AG08396 (cell line): ENCODE results near the gene GPC4.
"Not testable (repeated sequence)": the region's sequence is repeated elsewhere in the genome, so short reads cannot be mapped to it uniquely, and the experiment has no call there.

Source experiments
- DNase-seq: peaks from one replicate; pipeline ENCODE4 v3.0.0; 2012; ENCODE audit warnings: low spot score, mixed read lengths

GPC4 gene

DNA sequence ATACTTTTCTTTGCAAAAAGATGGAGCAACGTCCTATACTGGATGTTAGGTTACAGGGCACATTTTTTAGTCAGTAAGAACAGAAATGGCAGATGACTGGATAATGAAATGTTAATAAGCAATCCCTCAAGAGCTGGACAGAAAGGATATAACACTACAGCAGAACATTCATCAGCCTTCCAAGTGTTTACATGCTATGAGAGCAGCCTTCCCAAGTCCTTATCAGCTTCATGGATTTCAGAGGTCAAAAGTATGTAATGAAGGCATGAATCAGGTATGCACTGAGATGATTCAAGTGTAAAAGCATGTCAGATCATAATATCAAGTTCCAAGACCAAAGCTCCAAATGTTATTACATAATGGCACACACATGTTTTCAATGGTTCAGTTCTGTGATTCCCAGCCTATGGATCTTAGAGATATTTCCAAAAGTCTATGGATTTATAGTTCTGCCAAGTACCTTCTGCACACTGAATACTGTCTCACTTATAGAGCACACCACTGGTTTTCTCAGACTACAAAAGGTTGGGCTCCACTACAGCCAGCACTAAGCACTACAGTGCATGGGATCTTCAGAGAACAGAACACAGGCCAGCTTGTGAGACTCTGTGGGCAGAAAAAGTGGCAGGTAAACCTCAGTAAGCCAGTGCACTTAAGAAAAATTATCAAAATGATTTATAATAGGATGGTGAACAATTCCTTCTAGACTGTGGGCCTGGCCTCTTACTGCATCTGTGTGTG is 49.2 kb downstream of the GPC4 start:
- DNase-seq, result peak; percentile 18

DNA sequence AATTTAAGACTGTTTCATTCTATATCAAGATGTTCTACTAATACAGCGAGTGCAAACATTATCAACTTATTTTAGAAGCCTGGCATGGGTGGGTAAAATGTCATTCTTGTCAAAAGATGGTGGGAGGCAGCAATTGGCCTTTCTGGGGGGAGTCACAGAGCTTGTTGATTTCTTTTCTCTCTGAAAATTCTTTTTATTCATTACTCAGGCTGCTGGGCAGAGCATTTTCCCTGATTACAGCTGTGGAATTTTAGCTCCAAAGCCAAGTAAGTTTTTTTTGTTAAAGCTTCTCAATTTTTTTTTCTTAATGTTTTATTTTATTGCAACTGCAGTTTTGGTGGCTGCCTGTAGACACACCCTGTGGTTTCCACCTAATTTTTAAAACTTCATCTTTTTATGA is 50.4 kb downstream of the GPC4 start:
- DNase-seq, result no peak

DNA sequence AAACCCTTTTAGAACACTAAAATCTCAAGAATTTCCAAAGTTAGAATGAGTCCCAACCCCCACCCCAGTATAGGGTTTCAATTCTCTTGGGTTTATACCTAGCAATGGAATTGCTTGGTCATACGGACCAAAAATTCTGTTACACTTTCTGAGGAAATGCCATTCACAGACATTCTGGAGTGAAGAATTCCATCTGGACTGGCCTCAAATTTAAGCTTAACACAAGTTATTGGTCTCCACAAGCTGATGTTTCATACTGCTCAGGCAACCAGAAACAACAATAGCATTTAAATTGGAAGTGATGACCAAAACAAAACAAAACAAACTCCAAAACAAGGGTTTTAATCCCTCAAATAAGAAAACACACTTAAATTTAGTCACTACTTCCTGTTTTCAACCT is 51.1 kb downstream of the GPC4 start:
- DNase-seq, result no peak

DNA sequence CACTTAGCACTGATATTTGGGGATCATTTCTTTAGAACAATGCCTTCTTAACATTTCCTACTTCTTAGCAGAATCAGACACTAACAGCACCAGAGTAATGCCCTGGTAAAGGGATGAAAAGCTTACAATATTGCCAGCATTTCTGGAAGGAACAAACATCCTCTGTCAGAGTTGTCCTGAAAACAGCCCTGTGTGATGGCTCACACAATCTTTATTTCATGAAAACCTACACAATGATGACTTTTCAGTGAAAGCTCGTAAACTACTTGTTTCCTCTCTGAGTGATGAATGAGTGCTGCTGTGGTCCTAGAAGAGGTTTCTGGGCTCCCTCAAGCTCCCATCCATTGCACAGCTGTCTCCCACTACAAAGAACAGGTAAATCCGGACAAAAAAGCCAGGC is 52.8 kb downstream of the GPC4 start:
- DNase-seq, result no peak

DNA sequence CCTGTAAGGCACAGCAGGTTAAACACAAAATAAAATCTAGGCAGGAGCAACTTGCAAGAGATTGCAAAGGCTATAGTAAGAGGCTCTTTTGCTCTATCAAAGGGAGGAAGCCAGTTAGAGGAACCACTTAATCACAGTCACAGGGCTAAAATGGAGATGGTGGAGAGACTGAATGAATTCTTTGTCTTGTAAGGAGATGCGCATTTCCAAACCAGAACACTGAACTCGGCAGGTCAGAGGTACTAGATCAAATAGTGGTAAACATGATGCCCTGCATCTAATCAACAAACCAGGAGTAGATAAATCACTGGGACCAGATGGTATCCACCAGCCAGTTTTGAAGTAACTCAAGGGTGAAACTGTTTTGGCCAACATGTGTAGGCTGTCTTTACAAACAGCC is 55.8 kb downstream of the GPC4 start:
- no peak for DNase-seq

DNA sequence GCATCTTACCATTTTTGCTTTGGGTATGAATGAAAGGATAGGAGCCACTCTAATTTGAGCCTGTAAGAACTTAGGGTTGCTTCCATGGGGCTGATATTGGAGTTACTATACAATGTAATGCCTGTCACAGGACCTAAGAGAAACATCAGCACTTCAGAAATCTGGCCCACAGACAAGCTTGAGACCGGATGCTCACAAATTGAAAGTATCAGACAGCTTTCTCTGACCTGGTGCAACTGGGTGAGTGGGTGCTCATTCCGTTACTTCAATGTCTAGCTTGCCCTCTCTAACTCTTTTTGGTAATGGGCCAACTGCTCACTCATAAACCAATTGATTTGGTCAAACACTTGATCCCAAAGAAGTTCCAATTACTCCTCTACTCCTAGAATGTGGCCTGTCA is 62.1 kb downstream of the GPC4 start:
- no peak for DNase-seq

DNA sequence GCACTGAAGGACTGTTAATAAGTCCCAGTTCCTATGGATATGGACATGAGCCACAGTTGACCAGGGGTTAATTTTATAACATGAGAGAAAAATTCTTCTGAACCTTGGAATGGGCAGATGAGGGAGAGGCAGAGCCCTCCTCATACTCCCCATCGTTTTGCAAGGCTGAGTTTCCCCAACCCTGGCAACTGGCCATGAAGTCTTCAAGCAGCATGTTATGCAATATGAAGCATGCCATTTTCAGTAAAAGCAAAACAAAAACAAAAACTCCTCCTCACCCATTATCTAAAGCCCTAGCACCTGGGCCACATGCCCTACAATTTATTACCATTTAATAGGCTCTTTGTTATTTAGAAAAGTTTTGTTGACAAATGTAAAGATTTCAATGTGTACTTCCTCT is 64.5 kb downstream of the GPC4 start:
- no peak for DNase-seq

DNA sequence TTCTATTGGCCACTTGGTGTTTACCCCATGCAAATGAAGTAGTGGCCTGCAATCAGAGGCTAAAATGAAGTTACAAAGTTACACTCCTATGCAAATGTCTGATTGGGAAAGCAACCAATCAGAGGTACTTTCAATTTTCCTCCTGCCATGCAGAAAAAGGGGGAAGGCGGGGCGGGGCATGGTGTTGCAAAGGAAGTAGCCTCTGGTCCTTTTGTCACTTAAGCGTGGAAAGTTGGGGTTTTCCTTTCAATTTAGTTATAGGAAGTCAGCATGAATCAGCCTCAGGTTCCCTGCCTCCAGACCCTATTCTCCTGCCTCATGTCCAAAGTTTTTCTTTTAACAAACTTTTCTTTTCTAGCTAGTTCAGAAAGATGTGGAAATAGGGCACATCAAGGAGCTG is 69.3 kb downstream of the GPC4 start:
- no peak for DNase-seq

DNA sequence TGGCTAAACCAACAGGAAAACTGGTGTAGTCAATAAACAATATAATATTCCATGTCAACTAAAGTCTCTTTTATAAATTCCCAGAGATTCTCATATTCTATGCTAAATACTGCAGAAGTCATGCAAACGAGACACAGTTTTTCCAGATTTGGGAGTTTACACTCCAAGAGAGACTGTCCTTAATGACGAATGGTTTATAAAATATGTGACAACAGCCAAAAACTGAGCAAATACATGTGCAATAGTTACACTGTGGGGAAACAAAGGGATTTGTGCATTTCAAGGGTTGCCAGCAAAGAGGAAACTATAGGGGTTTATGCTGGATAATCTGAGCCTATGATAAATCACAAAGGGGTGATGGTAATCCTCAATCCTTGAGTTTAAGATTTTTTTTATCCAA is 75.7 kb downstream of the GPC4 start:
- DNase-seq, result no peak

DNA sequence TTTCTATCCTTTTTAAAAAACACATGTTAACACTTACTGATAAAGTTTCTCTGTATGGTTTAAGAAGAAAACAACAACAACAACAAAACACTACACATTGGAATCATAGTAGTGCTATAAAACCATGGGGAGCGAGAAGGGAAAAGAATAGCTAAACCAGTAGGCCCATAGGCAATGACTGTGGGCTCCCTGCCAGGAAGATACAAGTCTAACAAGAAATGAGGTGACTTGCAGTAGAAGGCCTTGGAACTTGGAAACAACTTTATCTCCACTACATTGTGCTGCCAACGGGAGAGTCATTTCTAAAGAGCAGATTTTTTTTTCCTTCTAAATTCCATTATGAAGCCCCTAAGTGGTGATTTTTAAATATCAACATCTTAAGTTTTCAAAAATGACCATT is 78.0 kb downstream of the GPC4 start:
- no peak for DNase-seq

DNA sequence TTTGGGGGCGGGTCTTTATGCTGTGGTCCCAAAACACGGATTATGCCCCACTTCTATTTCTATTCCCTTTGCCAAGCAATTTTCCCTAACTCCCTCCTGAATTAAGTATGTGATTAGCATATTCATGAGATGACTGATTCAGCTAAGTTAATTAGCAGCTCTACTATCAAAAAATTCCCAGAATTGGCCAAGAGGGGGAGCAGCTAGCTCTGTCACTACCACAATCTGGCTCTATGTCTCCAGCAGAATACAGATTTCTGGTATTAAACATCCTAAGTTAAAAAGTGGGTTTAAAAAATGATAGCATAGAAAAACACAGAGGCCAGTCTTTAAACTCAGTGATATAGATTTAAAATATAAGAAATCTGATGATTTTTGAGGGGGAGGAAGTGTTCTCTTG is 80.3 kb downstream of the GPC4 start:
- peak; percentile 35 for DNase-seq

DNA sequence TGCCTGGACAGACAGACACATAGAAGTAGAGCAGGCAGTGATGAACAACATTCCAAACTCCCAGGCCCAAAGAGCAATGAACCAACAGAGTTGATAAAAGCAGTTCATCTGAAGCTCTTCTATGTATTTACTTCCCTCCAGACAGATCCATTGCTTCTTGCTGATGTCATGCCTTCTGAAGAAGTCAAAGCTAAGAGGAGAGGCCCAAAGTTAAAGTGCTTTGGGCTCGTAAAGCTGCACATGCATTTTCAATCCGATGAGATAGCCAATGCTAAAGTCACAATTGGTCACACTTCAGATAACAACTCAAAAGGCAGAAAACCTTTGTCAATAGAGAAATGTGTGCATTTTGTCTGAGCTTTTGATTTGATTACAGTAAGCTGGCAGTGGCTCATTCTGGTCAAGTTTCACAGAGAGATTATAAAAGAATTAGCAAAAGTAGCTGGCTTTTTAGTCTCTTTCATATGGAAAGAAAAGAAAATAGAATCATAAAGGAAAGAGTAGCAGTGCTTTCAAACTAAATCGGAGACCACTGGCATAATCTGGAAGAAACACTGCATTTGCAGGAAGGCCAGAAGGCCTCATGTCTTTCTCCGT is 82.0 kb downstream of the GPC4 start:
- DNase-seq, result no peak

DNA sequence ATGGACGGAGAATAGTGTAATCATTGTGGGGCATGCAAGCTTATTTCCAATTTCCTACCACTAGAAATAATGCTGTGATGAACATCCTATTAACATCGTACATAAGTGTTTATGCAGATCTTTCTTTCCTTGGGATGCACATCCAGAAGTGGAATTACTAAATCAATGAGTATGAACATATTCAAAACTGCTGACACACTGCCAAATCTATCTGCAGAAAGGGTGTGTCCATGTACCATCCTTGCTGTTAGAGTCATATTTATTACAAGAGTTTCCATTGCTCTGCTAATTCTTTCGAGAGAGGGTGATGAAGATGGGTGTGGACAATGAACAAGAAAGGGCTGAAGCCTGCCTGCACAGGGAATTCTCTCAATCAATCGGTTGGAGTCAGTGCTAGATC is 82.6 kb downstream of the GPC4 start:
- DNase-seq, result no peak

DNA sequence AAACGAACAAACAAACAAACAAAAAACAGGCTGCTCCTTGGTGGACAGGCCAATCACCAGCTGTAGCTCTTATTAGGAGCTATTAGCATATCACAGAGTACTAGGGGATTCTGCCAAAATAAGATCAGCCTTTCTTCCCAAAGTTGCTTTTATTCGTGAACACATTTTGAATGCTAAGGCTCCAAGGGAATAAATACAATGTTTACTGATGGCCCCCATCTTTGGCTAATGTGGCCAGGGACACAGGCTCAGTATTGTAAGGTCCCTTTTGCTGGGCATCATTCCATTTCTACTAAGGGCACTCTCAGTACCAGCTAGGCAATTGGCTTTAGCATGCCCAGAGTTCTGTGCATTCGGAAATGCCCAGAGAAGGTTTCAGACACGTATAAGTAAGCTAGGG is 84.3 kb downstream of the GPC4 start:
- DNase-seq, result no peak

DNA sequence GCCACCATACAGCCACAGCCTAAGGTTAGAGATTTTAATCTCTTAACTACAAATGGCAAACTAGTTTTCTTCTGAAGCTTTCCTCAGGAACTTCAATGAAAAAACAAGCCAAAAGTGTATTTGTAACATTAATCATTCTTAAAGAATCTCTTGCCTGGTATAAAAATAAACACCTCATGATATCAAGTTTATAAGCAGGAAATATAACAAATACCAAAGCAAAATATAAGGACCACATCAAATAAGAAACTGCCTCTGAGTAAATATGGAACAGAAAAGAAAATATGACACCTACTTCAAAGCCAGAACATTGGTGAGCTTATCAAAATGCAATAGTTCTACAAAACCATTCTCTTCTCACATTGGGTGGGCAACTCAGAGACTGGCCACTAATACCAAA is 89.9 kb downstream of the GPC4 start:
- DNase-seq, result no peak

DNA sequence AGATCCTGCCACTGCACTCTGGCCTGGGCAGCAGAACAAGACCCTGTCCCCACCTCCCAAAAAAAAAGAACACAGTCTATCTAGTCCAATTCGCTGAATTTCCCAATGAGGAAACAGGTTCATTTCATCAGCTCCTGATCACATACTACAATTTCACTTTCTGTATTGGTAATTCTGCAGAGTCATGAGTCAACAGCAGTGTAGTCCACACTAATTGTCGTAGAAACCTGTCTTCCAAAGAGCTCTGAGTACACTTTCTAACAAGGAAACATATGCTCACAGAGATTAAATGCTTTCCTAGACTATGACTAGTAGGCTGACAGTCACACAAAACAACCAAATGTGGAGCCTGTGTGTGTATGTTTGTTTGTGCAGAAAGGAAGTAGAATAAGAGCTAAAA is 91.9 kb downstream of the GPC4 start:
- DNase-seq, result no peak

DNA sequence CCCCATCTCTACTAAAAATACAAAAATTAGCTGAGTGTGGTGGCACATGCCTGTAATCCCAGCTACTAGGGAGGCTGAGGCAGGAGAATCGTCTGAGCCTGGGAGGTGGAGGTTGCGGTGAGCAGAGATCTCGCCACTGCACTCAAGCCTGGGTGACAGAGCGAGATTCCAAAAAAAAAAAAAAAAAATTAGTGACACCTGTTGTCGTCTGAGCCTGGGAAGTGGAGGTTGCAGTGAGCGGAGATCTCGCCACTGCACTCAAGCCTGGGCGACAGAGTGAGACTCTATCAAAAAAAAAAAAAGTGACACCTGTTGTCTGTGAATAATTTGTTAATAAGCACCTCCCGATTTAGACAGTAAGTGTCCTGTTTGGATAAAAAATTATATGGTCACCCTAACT is 93.0 kb downstream of the GPC4 start:
- not testable (repeated sequence) for DNase-seq

DNA sequence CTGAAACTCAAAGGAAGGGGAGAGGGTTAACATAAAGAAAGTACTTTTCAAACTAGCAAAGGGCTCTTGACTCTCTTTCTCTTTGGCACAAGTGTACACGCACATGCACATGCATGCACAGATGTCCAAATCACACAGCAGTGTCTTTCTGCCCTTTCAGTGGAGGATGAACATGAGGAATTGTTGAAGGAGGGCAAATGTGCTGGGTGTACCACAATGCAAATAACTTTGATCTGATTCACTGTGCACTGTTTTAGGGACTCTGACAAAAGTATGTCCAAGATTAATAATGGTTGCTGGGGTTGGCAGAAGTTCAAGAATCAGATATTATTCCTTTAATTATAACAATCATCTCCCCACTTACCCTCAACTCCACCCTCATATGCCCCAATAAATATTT is 93.8 kb downstream of the GPC4 start:
- no peak for DNase-seq

DNA sequence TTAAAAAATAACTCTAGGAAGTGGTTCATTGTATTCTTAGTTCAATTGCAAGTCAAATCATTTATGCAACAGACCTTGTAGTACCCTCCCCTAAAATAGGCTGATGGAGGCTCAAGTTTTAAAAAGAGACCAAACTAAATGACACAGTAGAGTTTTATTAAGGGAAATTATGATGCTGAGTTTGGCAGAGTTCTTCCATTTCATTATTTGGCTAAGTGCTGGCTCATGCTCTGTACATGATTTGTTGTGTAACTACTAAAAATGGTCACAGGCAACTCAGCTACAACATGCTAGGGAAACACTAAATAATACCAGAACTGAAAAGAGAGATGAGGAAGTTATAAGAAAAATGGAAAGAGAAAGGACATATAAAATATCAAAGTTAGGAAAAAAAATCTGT is 101.0 kb downstream of the GPC4 start:
- no peak for DNase-seq

DNA sequence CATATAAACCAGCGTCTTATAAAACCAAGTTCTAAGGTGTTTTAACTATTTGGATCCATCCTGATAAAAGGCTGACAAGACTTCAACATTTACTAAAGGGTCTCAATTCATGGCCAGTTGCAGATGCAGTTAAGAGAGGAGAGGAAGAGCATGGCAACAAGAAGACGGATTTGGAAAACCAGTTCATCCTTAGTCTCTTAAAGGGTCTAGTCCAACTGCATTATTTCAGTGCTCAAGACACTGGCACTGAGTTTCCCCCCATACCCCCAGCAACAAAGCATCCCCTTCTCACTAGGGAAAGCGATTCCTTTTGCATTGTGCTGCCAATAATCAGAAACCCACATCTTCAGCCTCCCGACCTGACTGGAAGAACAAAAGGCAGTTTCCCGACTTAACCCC is 106.8 kb downstream of the GPC4 start:
- DNase-seq, result no peak

DNA sequence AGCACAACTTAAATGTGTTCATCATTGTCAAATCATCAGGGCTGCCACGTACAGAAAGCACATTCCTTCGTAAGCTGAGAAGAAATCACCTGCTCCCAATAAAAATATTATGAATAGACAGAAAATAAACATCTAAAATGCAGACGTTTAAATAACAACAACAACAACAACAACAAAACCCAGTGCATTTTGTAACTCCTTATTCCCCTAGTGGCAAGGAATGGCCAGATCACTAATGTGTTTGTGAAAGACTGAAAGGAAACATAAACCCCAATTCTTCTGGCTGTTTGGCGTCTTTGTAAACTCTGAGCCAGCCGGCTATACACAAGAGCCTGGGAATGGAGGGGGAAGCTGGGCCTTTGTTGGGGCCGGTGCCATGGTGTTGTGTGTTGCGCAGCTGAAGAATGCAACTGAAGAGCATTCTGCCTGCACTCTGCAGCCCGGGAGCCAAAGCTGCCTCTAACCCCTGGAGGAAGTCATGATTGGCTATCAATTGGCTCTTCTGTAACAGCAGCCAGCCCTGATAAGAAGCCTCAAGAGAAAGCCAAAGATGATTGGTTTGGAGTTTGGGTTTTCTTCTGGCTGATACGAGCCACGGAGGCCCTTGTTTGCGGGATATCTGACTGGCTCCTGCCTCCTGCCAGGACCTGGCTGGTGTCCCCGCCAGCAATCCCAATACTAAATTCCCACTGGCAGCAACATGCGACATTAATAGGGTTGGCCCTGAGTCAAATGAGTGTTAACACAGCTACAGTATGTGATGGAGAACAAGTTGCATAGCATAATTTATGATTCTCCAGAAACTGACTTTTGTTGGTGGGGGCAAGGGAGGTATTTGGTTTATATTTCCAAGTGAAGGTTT is 107.4 kb downstream of the GPC4 start:
- DNase-seq, result peak; percentile 49

DNA sequence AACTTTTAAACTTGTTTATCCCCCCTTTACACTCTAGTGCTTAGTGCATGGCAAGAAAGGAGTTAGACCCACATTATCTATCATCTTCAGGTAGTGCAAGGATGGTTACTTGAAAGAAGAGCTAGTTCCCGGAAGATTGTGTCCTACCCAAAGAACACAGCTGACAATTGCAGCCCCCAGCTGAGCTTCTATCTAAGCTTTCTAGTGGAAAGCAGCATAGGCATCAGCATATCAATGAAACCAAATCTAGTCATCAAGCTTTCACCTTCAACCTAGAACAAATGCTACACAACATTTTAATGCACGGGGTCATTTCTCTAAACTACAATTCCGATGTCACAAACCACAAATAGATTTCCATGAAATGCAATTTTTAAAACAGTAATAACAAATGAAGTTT is 108.2 kb downstream of the GPC4 start:
- no peak for DNase-seq

DNA sequence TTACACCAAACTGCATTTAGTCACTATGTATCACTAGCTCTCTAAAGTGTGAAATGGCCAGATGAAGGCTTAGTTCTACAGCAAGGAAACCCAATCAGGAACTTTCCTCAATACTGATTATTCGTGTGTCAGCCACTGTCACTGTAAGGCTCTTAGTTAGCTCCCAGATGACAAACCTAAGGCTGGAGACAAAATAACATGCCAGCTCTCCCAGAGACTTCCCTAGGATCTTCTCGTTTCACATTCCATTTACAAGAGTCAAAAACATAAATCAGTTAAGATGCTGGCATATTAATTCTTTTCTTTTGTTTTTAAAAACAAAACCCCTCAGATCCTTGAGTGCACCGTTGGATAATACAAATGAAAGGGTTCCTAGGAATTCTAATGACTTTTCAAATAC is 109.0 kb downstream of the GPC4 start:
- DNase-seq, result no peak
